ENCODE results near the gene TNNI3. TPM values are rescaled to one million over a fixed set of nuclear protein-coding genes. Genes with fewer than 3 reads are reported as not detected.

Gene TNNI3
- total and polyA plus RNA-seq, 2 donors (not counting 3 experiments of a cell fraction or from before 2014, with no cell fraction given) = not detected

DNA sequence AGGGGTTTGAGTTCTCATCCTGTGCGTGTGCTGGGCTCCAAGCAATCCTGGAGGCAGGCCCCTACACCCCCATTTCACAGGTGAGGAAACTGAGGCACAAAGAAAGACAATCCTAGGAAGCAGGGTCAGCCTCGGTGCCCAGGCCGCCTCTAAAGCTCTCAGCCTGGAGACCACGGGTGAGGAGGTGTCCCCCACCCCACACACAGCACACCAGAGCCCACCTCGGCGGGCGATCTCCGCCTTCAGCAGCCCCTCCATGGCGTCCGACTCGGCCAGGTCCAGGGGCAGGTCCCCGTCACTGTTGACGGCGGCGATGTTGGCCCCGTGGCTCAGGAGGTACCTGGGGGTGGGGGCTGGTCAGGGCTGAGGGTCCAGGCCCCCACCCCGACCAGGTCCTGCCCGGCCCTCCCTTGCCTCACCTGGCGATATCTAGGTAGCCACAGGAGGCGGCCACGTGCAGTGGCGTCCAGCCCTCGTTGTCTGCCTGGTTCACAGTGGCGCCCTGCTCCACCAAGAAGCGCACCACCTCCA, 45.2 kb downstream of the TNNI3 start:
- POLR2A ChIA-PET = no interaction called here
- dilution Hi-C loops (cut with MboI; ENCODE audit: extremely low pct_ligation_motif_present, low sequenced_read_pairs) = no loop called here

More for the DNA sequence above, 45.2 kb downstream of the TNNI3 start:
- CTCF ChIA-PET = interaction anchor here (1.6 kb wide), 1 partner anchor 24 kb away, joined by 6 read pairs; no protein-coding TSS in a partner anchor
- no peaks in the 10 kb centered on the region for H3K27me3 ChIP-seq (ENCODE audit: control insufficient read depth in 2 of 2, insufficient read depth in 2 of 2, low read length in 2 of 2)
- BruUV-seq (replicated peaks) = no TSS peak
- no peaks in the 10 kb centered on the region for H3K9me1 ChIP-seq (replicated peaks; ENCODE audit: control insufficient read depth, extremely low read depth, insufficient read depth, low read length)
- H3K79me2 ChIP-seq (ENCODE audit: control insufficient read depth, insufficient read depth, low read length) = peaks cover 57% of the 10 kb centered on the region
- H4K20me1 ChIP-seq (replicated peaks; ENCODE audit: control insufficient read depth, extremely low read depth, insufficient read depth, low read length) = no peaks in the 10 kb centered on the region
- no peak overlapping the region for H3K9ac ChIP-seq (replicated peaks; ENCODE audit: extremely low read depth, insufficient read depth, low read length)
- no peak for FAIRE-seq
- no peak for DNase-seq (ENCODE audit: low read depth, low spot score)
- no peak overlapping the region for H3K4me2 ChIP-seq (ENCODE audit: insufficient read depth, low read length)
- no peak overlapping the region for H3K4me3 ChIP-seq (replicated peaks in 1 of 3; ENCODE audit: insufficient read depth in 1 of 3, low read depth in 1 of 3, low read length in 3 of 3)
- H3K27ac ChIP-seq (ENCODE audit: insufficient read depth, low read depth, low read length) = no peak overlapping the region
- no peaks in the 10 kb centered on the region for H3K9me3 ChIP-seq (replicated peaks; ENCODE audit: control insufficient read depth, insufficient read depth, low read length)
- H2AFZ ChIP-seq (ENCODE audit: low read depth, low read length) = no peak overlapping the region
- intact Hi-C loops (cut with micrococcal nuclease) = no loop called here
- no peak for TF ChIP-seq EZH2 (IDR thresholded peaks at IDR 0.05; ENCODE audit: borderline replicate concordance, low read depth, low read length, severe bottlenecking)
- TF ChIP-seq CTCF (IDR thresholded peaks at IDR 0.05; ENCODE audit: extremely low read depth in 1 of 2, insufficient read depth in 1 of 2, low read depth in 1 of 2, low read length in 2 of 2) = no peak
- TF ChIP-seq, protein P1, sequence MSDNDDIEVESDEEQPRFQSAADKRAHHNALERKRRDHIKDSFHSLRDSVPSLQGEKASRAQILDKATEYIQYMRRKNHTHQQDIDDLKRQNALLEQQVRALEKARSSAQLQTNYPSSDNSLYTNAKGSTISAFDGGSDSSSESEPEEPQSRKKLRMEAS (IDR thresholded peaks at IDR 0.05; ENCODE audit: insufficient read depth, insufficient read length) = no peak
- no peak for TF ChIP-seq POLR2AphosphoS5 (IDR thresholded peaks at IDR 0.05; ENCODE audit: insufficient read depth, low read depth, low read length)
- TF ChIP-seq MYC (IDR thresholded peaks at IDR 0.05; ENCODE audit: low read depth, low read length) = no peak
- no peak for TF ChIP-seq GATA2 (IDR thresholded peaks at IDR 0.05; ENCODE audit: insufficient read depth, insufficient read length, low read depth, low read length)
- TF ChIP-seq POLR2A (IDR thresholded peaks at IDR 0.05; ENCODE audit: low read depth, low read length) = no peak
- no peak for TF ChIP-seq FOS (IDR thresholded peaks at IDR 0.05; ENCODE audit: borderline replicate concordance, insufficient read depth, low read length)
- TF ChIP-seq JUN (IDR thresholded peaks at IDR 0.05; ENCODE audit: borderline replicate concordance, insufficient read depth, insufficient read length, low read depth) = no peak
- peaks cover 0 to 4% of the 10 kb centered on the region in 2 experiments for H3K36me3 ChIP-seq (ENCODE audit: control insufficient read depth in 2 of 2, extremely low read depth in 1 of 2, insufficient read depth in 2 of 2, low read length in 2 of 2)
- H3K4me1 ChIP-seq (ENCODE audit: control insufficient read depth, extremely low read depth, insufficient read depth, low read length) = peaks cover 15% of the 10 kb centered on the region
